Memory B cell (primary cell): ENCODE measurements around the gene SRGAP3.
A peak's percentile ranks its signal among the peaks of the same experiment; 100 is the strongest.

ENCODE experiments used
- ATAC-seq: fragments of 150-1000 bp; cut with Tn5 transposase; 2 replicates; pipeline ENCODE4 v1.10.0; 2021; ENCODE audit warnings: low read depth, mild to moderate bottlenecking, moderate library complexity
- DNase-seq, 2 donors: peaks; one replicate each; pipeline ENCODE4 v3.0.0; 2022; ENCODE audit warnings: low spot score in 2 of 2
- H3K27ac Mint-ChIP-seq: one replicate; pipeline ENCODE4 v1.8.0; 2022; ENCODE audit warnings: mild to moderate bottlenecking, moderate library complexity, mixed read lengths
- H3K27me3 Mint-ChIP-seq: one replicate; pipeline ENCODE4 v1.8.0; 2022; ENCODE audit warnings: mixed read lengths
- H3K36me3 Mint-ChIP-seq: one replicate; pipeline ENCODE4 v1.8.0; 2022; ENCODE audit warnings: mild to moderate bottlenecking, mixed read lengths
- H3K4me1 Mint-ChIP-seq: one replicate; pipeline ENCODE4 v1.8.0; 2022; ENCODE audit warnings: mixed read lengths
- H3K4me3 Mint-ChIP-seq: one replicate; pipeline ENCODE4 v1.8.0; 2022; ENCODE audit warnings: mild to moderate bottlenecking, moderate library complexity, mixed read lengths
- H3K9me3 Mint-ChIP-seq: one replicate; pipeline ENCODE4 v1.8.0; 2022; ENCODE audit warnings: mixed read lengths

Gene SRGAP3

DNA sequence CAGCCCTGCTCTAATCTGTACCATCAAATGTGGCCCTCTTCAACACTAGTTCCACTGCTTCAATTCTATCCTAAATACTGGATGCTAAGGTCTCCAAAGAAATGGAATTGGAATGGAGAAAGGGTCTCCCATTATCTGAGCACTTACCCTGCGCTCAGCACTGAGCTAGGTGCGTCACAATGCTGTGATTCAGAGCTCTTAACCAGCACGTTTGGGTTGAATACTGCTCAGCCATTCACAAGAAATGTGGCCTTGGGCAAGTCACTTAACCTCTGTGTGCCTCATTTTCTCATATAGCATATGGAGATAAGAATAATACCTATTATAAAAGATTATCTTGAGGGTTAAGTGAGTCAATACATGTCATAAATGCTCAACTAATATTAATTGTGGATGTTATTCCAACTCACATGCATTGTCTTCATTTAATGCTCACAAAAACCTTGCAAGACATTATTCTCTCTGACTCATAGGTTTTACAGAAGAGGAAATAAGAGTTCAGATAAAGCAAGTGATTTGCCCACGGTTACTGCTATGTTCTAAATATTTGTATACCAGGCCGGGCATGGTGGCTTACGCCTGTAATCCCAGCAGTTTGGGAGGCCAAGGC, 27.4 kb upstream of the SRGAP3 start:
- no peak for ATAC-seq
- no peak for DNase-seq
- Mint-ChIP-seq H3K4me3 (no peak overlapping the region), H3K27me3 (peaks cover 3% of the 10 kb centered on the region), H3K9me3 (peaks cover 3% of the 10 kb centered on the region), H3K4me1 (no peaks in the 10 kb centered on the region), H3K36me3 (no peaks in the 10 kb centered on the region), H3K27ac (no peak overlapping the region)

DNA sequence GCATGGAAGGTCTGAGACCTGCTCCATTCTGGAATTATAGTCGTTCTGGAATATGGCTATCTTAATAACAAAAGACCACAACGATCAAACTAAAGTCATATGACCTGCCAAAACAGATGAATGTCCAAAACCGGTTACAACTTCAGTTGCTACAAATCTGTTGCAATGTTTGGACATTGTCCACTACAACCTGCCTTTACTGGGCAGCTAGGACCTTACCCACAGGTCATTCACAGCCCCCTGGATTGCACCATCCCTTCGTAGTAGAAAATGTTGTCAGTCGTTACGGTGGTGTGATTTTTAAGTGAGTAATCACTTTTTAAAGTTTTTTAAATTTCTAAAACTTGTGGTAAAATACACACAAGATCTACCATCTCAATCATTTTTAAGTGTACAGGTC, 22.5 kb upstream of the SRGAP3 start:
- ATAC-seq, result no peak
- peaks cover 3% of the 10 kb centered on the region for H3K9me3 Mint-ChIP-seq
- no peaks in the 10 kb centered on the region for H3K36me3 Mint-ChIP-seq
- H3K27me3 Mint-ChIP-seq, result peaks cover 5% of the 10 kb centered on the region
- DNase-seq, result no peak
- no peak overlapping the region for H3K27ac Mint-ChIP-seq
- no peak overlapping the region for H3K4me3 Mint-ChIP-seq
- no peaks in the 10 kb centered on the region for H3K4me1 Mint-ChIP-seq

DNA sequence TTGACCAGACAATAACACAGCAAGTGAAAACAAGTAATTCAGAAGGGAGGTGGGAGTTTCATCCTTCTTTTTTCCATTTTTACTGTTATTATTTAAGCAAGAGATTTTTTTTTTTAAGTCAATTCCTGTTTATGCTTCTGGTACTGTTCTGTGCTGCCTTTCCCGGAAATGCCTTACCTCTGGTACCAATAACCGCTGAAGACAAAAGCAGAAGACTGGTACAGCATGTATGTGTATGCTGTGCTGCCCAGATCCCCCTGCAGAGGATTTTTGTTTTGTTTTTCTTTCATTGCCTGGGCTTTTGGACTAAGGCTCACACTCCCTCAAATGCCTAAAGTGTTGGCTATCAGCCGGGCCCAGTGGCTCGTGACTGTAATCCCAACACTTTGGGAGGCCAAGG, 21.3 kb upstream of the SRGAP3 start:
- Mint-ChIP-seq H3K27ac (no peak overlapping the region), H3K4me1 (no peaks in the 10 kb centered on the region), H3K27me3 (peaks cover 2% of the 10 kb centered on the region), H3K4me3 (no peak overlapping the region), H3K36me3 (no peaks in the 10 kb centered on the region), H3K9me3 (peaks cover 3% of the 10 kb centered on the region)
- no peak for DNase-seq
- ATAC-seq, result no peak

DNA sequence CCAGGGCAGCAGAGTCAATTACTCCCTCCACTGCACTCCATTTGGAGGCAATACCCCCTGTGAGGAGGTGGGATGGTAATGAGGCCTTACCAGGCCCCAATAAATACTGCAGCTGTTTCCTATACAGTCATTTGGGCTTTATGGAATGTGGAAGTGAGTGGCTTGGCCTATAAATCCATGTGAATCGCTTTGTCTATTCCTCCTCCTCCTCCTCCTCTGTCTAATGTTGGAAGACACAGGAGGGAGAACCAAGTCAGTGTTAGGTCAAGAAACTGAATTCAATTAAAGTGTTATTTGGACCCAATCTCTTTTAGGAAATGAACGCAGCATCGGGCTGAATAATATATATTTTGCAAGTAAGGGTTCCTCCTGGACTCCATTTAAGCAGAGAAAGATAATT, 17.3 kb upstream of the SRGAP3 start:
- DNase-seq (no peak), ATAC-seq (no peak)
- no peak overlapping the region for H3K4me3 Mint-ChIP-seq
- no peak overlapping the region for H3K27ac Mint-ChIP-seq
- no peaks in the 10 kb centered on the region for H3K36me3 Mint-ChIP-seq
- no peaks in the 10 kb centered on the region for H3K4me1 Mint-ChIP-seq
- H3K9me3 Mint-ChIP-seq, result peaks cover 5% of the 10 kb centered on the region
- peaks cover 2% of the 10 kb centered on the region for H3K27me3 Mint-ChIP-seq

DNA sequence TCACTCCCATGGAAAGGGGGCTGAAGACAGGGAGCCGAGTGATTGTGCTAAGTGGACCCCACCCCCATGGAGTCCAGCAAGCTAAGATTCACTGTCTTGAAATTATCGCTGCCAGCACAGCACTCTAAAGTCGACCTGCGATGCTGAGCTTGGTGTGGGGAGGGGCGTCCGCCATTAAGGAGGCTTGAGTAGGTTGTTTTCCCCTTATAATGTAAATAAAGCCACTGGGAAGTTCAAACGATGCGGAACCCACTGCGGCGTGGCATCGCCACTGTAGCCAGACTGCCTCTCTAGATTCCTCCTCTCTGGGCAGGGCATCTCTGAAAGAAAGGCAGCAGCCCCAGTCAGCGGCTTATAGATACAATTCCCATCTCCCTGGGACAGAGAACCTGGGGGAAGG, 10.9 kb upstream of the SRGAP3 start:
- H3K27me3 Mint-ChIP-seq, result peaks cover 16% of the 10 kb centered on the region
- no peak for ATAC-seq
- peaks cover 4% of the 10 kb centered on the region for H3K36me3 Mint-ChIP-seq
- no peak for DNase-seq
- peaks cover 9% of the 10 kb centered on the region for H3K9me3 Mint-ChIP-seq
- H3K4me3 Mint-ChIP-seq, result no peak overlapping the region
- no peaks in the 10 kb centered on the region for H3K4me1 Mint-ChIP-seq
- H3K27ac Mint-ChIP-seq, result no peak overlapping the region

DNA sequence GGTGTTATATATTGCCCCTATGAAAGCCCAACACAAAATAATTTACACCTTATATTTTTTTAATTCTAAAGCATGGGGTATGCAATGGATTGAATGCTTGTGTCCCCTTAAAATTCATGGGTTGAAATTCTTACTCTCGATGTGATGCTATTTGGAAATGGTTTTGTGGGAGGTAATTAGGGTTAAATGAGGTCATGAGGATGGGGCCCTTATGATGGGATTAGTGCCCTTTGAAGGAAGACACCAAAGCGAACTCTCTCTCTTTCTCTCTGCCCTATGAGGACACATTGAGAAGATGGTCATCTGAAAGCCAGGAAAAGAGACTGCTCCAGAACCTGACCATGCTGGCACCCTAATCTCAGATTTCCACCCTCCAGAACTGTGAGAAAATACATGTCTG, 7.6 kb upstream of the SRGAP3 start:
- ATAC-seq (no peak), DNase-seq (no peak)
- H3K27me3 Mint-ChIP-seq, result peaks cover 18% of the 10 kb centered on the region
- H3K4me1 Mint-ChIP-seq, result no peaks in the 10 kb centered on the region
- H3K36me3 Mint-ChIP-seq, result peaks cover 4% of the 10 kb centered on the region
- no peak overlapping the region for H3K4me3 Mint-ChIP-seq
- H3K27ac Mint-ChIP-seq, result no peak overlapping the region
- peaks cover 4% of the 10 kb centered on the region for H3K9me3 Mint-ChIP-seq

DNA sequence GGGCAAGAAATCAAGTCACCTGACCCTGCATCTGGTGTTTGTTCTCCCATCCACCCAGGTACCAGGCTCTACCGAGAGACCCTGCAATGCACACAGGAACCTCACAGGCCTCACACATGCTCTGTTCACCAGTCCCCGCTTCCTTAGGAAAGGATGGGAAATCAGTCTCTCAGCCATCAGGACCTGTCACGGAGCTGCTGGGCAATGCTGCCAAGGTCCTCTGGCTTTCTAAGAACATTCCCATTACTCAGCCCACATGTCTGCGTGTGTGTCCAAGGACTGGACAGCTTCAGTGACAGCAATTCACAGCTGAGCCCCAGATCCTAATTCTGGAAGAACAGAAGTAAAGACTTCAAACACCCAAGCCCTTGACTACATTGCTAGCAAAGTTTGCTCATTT, 6.5 kb upstream of the SRGAP3 start:
- DNase-seq (no peak), ATAC-seq (no peak)
- peaks cover 2% of the 10 kb centered on the region for H3K36me3 Mint-ChIP-seq
- no peak overlapping the region for H3K4me3 Mint-ChIP-seq
- H3K9me3 Mint-ChIP-seq, result peaks cover 2% of the 10 kb centered on the region
- H3K27ac Mint-ChIP-seq, result no peak overlapping the region
- H3K4me1 Mint-ChIP-seq, result no peaks in the 10 kb centered on the region
- H3K27me3 Mint-ChIP-seq, result peaks cover 16% of the 10 kb centered on the region

DNA sequence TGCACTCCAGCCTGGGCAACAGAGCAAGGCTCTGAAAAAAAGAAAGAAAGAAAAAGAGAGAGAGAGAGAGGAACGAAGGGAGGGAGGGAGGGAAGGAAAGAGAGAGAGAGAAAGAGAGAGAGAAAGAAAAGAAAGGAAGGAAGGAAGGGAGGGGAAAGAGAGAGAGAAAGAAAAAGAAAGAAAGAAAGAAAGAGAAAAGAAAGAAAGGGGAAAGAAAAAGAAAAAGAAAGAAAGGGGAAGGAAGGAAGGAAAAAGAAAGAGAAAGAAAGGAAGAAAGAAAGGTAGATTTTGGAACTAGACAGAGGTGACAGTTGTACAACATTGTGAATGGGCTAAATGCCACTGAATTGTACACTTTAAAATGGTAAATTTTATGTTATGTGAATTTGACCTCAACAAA, 5.3 kb upstream of the SRGAP3 start:
- H3K27me3 Mint-ChIP-seq, result peaks cover 19% of the 10 kb centered on the region
- peaks cover 2% of the 10 kb centered on the region for H3K36me3 Mint-ChIP-seq
- H3K27ac Mint-ChIP-seq, result no peak overlapping the region
- H3K4me1 Mint-ChIP-seq, result peaks cover 6% of the 10 kb centered on the region
- H3K4me3 Mint-ChIP-seq, result no peak overlapping the region
- ATAC-seq (no peak), DNase-seq (no peak)
- peaks cover 2% of the 10 kb centered on the region for H3K9me3 Mint-ChIP-seq

DNA sequence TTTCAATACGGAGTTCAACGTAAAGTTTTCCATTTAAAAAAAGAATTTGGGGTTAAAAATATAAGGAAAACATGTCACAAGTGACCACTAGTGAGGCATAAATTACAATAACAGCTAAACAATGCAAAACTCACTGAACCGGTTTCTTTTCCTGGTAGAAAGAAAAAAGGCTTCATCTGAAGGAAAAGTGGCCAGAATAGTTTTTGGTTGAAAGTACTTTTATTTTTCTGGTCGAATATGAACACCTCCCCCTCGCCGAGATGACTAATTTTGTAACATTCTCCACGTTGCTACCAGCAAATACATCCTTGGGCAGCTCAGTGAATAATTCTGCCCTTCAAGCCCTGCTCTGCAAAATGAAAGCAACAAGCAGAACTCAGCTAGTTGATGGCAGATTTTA, 3.9 kb upstream of the SRGAP3 start:
- Mint-ChIP-seq H3K4me1 (peaks cover 19% of the 10 kb centered on the region), H3K27ac (no peak overlapping the region), H3K4me3 (no peak overlapping the region), H3K9me3 (peaks cover 2% of the 10 kb centered on the region), H3K27me3 (peaks cover 13% of the 10 kb centered on the region), H3K36me3 (no peaks in the 10 kb centered on the region)
- ATAC-seq (no peak), DNase-seq (no peak)

DNA sequence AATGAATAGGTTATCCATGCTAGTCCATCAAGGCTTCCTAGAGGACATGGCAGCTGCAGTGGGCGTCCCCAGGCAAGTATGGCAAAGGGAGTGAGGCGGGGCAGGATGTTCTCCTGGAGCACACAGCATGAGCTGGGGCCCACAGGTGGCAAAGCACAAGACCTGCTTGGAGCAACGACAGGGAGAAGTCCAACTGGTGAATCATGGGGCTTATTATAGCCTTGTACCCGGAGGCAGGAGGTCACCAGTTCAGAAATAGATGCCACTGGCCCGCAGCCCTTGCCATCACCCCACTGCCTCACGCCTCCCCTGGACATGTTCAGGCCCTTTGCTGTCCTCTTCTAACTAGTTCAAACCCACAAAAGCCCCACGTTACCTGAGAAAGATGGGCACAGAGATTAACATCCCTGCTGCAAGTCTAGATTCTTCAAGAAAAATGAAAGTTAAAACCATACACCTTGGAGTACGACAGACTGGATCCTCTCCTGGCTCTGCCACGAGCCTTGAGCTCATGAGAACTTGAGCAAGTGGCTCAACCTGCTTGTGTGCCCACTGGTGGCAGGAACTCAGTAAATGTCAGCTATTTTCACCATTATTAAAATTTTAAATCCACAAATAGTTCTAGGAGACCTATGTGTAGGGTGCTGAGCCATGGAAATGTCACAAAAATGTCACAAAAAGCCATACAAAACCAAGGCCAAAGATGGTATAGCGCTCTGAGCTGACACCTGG, 1.8 kb upstream of the SRGAP3 start:
- Mint-ChIP-seq H3K9me3 (no peaks in the 10 kb centered on the region), H3K27me3 (peaks cover 7% of the 10 kb centered on the region), H3K4me3 (no peak overlapping the region), H3K4me1 (peaks cover 19% of the 10 kb centered on the region), H3K36me3 (no peaks in the 10 kb centered on the region), H3K27ac (no peak overlapping the region)
- ATAC-seq (no peak), DNase-seq (no peak)

DNA sequence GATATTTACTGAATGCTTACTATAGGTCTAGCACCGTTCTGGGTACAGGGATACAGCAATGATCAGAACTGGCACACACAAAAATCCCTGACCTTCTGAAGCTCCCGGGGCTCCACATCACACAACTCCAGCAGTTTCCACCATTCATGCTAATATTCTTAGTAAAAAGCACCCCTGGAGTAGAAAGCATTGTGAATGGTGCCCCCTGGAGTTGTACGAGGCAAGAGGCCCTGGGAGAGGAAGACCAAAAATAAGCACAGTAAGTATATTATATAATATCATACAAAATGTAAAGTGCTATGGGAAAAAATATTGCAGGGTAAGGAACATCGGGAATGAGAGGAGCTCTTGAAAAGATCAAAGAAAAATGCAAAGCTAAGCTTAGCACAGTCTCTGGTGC, 790 bp upstream of the SRGAP3 start:
- H3K4me1 Mint-ChIP-seq, result peaks cover 19% of the 10 kb centered on the region
- H3K9me3 Mint-ChIP-seq, result no peaks in the 10 kb centered on the region
- DNase-seq, result no peak
- H3K27ac Mint-ChIP-seq, result no peak overlapping the region
- H3K27me3 Mint-ChIP-seq, result peaks cover 6% of the 10 kb centered on the region
- ATAC-seq, result no peak
- H3K36me3 Mint-ChIP-seq, result no peaks in the 10 kb centered on the region
- no peak overlapping the region for H3K4me3 Mint-ChIP-seq

DNA sequence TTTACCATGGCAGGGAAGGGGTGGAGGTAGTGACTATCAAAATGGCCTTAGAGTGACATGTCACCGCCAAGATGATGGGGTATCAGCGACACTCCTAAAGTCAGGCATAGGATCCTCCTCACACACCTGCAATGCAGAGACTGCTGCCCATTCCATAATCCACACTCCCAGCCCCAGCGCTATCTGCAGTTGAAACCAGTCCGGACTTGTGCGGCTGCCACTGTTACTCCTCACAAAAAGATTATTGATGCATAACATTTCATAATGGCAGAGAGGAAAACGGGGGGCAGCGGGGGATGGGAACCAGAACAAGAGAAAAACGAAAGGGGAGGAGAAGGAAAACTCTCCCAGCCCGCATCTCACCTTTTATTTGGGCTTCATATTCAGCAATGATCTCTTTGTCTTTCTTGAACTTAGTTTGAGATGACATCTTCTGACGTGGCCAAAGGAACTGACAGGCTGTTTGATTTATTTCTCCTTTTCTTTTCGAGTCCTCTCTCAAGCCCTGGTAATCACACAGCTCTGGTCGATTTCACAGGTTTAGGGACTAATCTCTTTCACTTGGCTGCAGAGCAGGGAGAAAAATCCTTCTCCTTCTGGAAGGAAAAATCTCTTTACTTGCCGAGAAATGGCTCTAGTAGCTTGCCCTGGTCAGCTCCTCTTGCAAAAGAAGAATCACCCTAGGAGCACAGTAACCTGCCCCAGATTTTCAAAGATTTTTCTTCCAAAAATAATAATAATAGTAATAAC, 749 bp downstream of the SRGAP3 start:
- Mint-ChIP-seq H3K4me1 (peaks cover 19% of the 10 kb centered on the region), H3K27ac (peak overlapping the region; percentile 52), H3K9me3 (no peaks in the 10 kb centered on the region), H3K27me3 (peaks cover 6% of the 10 kb centered on the region), H3K36me3 (no peaks in the 10 kb centered on the region), H3K4me3 (peak overlapping the region; percentile 89)
- DNase-seq (no peak), ATAC-seq (no peak)

DNA sequence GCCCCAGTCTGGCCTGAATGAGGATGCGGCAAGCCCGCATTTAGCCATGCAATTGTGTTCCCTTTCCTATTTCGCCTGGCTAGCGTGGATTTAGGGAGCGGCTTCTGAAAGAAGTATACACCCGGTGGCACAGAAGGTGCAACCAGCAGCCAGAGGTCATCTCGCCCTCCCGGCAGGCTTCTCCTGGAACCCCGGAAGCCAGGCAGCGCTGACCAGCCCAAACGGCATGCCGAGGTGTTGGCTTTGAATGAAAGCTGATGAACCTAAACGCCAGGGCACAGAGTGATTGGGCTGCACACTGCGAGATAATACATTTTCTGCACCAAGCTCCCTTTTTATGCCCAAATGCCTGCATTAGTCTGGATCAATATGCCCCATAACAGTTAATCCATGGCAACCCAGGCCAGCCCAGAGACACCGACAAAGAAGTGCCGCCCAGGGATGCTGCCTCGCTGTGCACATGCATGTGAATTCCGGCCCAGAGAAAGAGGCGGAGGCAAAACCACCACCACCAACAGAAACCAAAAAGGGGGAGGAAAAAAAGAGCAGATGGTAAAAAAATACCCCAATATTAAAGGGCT, 1.4 kb downstream of the SRGAP3 start:
- Mint-ChIP-seq H3K27me3 (peaks cover 6% of the 10 kb centered on the region), H3K9me3 (no peaks in the 10 kb centered on the region), H3K4me1 (peaks cover 19% of the 10 kb centered on the region), H3K4me3 (peak overlapping the region; percentile 89), H3K27ac (no peak overlapping the region), H3K36me3 (no peaks in the 10 kb centered on the region)
- ATAC-seq (no peak), DNase-seq (no peak)

DNA sequence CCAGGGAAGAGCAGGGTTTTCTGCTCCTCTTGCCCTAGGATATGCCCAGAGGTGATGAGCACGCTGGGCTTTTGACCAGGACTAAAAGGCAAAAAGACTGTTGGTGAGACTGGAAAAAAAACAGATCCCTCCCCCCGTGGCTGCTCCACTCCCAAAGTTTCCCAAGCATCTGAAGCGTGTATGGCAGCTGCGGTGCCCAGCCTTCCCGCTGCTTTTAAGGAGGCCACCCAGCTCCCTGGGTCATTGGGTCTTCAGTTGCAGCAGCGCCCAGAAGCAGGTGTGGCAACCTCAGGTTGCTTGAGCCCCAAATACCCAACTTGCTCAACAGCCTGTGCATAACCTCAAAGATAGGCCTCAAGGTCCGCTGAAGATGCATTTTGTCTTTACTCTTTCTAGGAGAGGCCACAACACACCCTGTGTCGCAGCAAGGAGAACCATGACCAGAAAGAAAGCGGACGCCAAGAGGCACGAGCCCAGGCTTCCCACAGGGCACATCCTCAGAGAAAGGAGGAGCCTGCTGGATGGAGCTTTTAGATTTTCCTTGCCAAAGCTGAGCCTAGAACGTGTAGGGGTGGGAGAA, 2.0 kb downstream of the SRGAP3 start:
- Mint-ChIP-seq H3K27me3 (peaks cover 5% of the 10 kb centered on the region), H3K27ac (no peak overlapping the region), H3K4me3 (no peak overlapping the region), H3K4me1 (peaks cover 19% of the 10 kb centered on the region), H3K9me3 (no peaks in the 10 kb centered on the region), H3K36me3 (no peaks in the 10 kb centered on the region)
- DNase-seq (no peak), ATAC-seq (no peak)
